SK-N-MC (cell line): ENCODE measurements around the gene ARFGEF2.

Source experiments
- EZH2 ChIP-seq: fragments of 200-600 bp; sonication (generic); IDR thresholded peaks from one replicate; pipeline ENCODE4 v1.6.1; 2017; ENCODE audit warnings: antibody characterized with exemption
- POLR2AphosphoS5 ChIP-seq: IDR thresholded peaks from 2 replicates; pipeline ENCODE4 v1.6.1; 2012; ENCODE audit warnings: mild to moderate bottlenecking, low read depth, low read length, borderline replicate concordance

GRCh38 chr20:48921168-48921882 lies at the start of gene ARFGEF2:
- TF ChIP-seq EZH2 (no peak), POLR2AphosphoS5 (peak; percentile 88)
